Ovary (tissue), 3 donors: ENCODE results near the gene GABPB2.

ENCODE experiments used
- CTCF ChIP-seq, 3 donors: fragments of 450-650 bp in 2 of 3; fragments of 200-600 bp in 1 of 3; IDR thresholded peaks; one replicate each; pipeline versions ENCODE4 v1.5.1 to v1.8.0; 2016 to 2022; ENCODE audit warnings: antibody characterized with exemption in 3 of 3, mild to moderate bottlenecking in 1 of 3
- EP300 ChIP-seq: sonication (generic); formaldehyde crosslinking; IDR thresholded peaks from one replicate; pipeline ENCODE4 v1.6.1; 2017; ENCODE audit warnings: antibody characterized with exemption
- donor health status: DM: no; HTN: no; CAD: no.

GRCh38 chr1:151146072-151146411, 75.5 kb downstream of the GABPB2 start:
- TF ChIP-seq CTCF (IDR thresholded peaks at IDR 0.05) (no peak), EP300 (no peak)
